ENCODE results near the gene ACSL1.
"Not testable (repeated sequence)": the region's sequence is repeated elsewhere in the genome, so short reads cannot be mapped to it uniquely, and the experiment has no call there.

The ACSL1 gene

GRCh38 chr4:184785813-184786212 is 40.0 kb downstream of the ACSL1 start:
- no peak for DNase-seq

- no peak for DNase-seq
Observed at GRCh38 chr4:184784628-184785257, 41.0 kb downstream of the ACSL1 start.

- no peak for DNase-seq
Observed at GRCh38 chr4:184782731-184783373, 42.9 kb downstream of the ACSL1 start.

DNA sequence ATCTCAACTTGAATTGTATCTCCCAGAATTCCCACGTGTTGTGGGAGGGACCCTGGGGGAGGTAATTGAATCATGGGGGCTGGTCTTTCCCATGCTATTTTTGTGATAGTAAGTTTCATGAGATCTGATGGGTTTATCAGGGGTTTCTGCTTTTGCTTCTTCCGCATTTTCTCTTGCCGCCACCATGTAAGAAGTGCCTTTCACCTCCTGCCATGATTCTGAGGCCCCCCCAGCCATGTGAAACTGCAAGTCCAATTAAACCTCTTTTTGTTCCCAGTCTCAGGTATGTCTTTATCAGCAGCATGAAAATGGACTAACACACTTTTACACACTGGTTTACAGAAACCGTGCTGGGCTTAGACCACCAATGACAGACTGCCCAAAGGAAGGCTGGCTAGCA is 46.6 kb downstream of the ACSL1 start:
- DNase-seq, result not testable (repeated sequence)

GRCh38 chr4:184778325-184778724 is 47.4 kb downstream of the ACSL1 start:
- no peak for DNase-seq

- DNase-seq, result no peak
Observed at GRCh38 chr4:184776821-184777220, 48.9 kb downstream of the ACSL1 start.

DNA sequence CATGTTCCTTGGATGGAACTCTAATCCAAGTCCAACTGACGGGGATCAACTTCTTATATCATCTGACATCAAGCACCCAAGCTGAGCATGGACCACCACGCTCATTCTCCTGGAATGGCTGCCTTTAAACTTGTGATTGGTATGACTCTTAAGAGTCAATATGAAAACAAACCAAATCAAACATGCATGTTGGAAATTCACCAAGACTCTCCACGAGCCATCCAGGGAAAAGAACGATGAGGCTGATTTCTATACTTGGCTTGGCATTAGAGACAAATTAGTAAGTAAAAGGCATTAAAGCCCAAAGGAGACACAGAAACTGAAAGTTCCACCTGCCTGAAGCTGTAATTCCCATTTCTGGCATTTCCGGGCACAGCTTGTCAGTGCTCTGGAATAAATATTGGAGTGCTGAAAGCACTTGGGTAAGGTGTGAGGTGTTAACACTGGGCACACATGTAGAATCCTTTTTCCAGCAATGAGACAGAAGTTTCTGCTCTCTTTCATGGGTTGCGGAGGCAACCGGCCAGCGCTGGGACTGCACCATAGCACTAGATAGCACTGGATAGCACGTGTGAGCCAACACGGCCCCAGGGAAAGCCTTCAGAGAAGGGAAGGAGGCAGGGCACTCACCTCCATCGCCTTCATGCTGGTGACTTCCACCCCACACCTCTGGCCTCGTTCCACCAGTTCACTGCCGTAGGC is 49.8 kb downstream of the ACSL1 start:
- DNase-seq, result no peak

- DNase-seq, result no peak
Observed at GRCh38 chr4:184774152-184774551, 51.6 kb downstream of the ACSL1 start.

GRCh38 chr4:184771416-184771815 is 54.4 kb downstream of the ACSL1 start:
- DNase-seq, result no peak

DNA sequence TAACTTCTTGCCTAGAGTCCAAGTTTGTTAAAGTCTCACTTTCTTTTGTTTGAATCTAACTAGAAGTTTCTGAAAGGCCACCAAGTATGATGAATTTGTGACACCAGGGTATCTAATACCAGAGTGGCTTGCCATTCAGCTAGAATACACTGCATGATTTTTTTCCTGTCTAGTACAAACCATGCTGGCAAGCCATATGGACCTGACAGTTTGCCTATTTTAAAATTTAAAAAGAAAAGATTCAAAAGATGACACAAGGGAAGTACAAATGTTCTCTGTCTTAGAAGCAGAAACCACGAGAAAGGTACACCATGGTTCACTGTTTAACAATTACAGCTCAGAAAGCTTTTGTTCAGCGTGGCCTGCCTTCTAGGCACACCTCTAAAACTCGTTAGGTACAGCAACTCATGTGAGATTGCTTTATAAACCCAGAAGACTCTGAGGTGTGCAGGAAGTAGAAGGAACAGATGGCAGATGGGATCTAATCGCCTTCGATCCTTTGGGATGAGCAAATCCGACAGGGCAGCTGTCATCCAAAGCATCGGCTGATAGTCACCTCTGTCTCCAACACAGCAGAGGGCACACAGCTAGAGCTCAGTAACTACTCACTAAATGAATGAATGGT is 56.5 kb downstream of the ACSL1 start:
- no peak for DNase-seq

DNA sequence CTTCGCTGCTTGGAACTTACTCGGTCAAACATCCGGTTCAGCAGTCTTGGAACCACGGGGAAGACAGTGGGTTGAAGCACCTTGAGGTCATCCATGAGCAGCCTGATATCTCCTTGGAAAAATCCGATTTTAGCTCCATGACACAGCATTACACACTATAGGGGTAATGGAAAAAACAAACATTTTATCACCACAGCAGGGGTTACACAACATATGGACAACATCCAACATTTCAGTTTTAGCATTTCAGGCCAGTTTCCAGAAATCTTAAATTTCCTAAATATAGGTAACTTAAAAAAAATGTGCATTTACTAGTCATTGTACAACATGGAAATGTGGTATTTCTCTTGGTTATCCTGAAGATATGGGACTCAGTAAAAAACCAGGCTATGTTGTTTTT is 57.5 kb downstream of the ACSL1 start:
- no peak for DNase-seq

DNA sequence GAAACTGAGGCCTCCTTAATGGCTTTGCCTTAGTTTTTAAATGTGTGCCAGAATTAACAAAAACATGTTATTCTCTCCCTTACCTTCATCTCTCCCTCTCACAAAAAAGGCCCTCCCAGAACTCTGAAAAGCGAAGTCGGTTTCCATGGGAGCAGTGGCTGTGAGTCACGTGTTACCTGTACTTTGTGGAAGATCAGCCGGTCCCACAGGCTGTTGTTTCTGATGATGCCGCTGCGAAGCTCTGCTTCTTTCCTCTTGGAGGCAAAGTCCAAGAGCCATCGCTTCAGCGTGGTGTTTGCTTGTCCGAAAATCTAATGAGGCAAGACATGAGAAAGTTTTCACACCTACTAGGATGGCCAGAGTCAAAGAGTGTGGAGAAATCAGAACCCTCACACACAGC is 59.3 kb downstream of the ACSL1 start:
- DNase-seq, result no peak

DNA sequence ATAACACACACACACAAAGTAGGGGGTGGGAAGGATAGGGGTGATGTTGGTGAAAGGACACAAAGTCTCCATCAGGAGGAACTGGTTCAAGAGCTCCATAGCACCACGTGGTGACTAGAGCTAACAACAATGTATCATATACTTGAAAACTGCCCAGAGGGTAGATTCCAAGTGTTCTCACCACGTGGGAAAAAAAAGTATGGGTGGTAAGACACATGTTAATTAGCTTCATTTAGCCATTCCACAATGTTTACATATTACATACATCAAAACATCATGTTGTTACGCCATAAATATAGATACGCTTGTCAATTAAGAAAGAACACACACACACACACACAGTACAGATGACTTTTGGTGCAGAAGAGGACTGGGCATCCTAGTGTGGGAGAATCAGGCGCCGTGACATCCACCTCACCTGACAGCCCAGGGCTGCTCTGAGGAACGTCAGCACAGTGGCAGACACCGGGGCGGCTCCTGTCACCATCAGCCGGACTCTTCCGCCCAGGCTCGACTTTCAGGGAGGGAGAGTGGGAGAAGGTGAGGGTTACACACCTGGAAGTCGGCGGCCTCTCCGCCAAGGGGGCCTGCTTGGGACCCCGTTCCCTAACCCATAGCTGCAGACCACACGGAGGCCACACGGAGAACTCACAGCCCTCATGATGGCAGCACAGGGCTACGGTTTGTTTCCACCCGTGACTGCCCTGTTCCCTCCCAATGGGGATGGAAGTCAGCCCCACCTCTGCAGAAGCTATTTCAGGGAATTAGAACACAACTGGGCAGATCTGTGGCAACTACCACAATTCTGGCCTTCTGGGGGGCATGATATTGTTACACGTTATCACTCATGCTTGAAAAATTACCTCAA is 60.1 kb downstream of the ACSL1 start:
- no peak for DNase-seq

DNA sequence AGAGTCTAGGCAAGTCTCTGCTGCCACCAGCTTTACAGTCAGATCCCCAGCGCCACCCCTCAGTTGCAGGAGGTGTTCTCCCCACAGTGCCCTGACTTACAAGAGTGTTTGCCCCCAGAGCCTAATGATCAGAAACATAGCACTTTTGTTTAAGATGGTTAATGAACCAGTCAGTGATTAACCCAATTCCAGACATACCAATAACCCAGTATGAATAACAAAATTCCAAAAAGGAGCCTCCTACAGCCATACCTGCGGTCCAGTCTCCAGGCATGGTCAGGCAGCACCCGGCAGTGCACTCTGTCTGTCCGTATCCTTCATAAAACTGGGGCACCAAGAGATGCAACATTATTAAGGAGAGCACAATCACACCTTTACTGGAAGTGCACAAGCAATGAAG is 61.2 kb downstream of the ACSL1 start:
- DNase-seq, result no peak

DNA sequence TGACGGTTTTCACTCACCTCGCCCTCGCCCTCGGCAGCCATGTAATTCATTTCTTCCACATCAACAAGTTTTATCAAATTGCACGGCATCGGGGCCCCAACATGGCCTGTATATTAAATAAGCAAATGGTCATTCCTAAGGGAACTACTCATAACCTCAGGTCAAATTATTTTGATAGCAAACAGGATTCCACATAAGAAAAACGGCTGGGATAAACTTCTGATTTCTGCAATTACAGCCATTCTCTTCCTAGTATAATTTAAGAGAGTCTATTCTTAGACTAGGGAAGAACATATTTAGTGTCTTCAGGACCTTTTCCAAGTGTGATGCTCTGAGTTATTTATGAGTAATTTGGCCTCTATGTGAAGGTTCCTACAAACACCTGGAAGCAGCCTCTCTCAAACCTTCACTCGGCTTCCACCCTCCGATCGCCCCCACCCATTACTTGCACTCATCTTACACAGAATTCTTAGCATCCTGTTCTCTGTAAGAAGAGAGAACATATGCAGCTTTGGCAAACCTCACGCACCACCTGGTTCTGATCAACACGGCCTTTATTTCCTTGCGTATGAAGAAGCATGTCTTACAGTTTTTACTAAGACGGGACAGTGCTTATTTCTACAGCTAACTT is 62.5 kb downstream of the ACSL1 start:
- DNase-seq, result no peak

GRCh38 chr4:184762100-184762499 is 63.7 kb downstream of the ACSL1 start:
- DNase-seq, result no peak

DNA sequence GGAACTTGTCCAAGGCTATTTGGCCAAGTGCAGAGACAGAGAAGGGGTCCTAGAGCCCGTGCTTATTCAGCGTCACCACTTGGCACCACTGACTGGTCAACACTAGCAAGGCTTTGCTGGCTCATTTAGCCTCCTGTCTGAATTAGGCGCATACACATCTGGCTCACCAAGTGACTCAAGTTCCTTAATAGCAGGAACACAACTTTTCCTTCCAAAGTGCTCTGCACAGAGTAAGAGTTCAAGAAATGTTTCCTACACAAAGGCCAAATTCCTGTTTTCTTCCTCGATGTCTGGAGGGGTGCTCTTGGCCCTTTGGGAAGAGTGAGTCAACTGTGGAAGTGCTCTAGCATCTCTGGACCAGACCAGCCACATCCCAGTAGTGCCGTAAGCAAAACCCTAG is 65.1 kb downstream of the ACSL1 start:
- DNase-seq, result no peak

- DNase-seq, result no peak
Observed at GRCh38 chr4:184757810-184758209, 68.0 kb downstream of the ACSL1 start.

DNA sequence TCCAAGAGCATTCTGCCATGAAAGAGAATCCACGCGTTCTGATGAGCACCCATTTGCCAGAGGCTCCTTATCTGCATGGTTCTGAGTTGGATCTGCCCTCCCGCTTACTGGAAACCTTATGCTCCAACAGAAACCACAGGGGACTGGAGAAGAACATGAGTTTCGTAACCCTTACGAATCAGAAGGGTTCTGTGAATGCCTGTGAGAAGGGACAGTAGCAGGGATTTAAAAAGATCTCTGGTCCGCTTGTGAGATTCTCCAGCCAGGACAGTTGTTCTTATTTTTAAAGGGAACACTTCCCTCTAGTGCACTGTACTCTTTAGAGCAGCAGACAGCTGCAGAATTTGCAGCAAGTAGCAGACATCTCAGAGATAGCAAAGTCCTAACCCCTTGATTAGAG is 69.4 kb downstream of the ACSL1 start:
- no peak for DNase-seq

DNA sequence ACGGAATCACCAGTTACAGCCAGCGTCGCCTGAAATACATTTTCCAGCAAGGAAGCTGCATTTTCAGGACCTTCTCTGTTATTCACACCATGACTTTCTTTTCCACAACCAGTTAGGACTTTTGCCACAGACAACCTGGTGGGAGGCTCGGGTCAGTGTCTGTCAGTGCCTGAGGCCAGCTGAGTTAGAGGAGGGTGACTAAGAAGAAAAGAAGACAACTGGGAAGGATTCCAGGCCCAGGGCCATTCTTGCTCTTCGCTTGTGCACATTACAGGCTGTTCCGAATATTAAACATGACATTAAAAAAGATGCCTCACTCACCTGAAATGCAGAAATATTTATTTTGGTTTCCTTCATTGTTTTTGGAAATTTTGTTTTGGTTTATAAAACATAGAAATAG is 70.5 kb downstream of the ACSL1 start:
- no peak for DNase-seq

- no peak for DNase-seq
Observed at GRCh38 chr4:184752496-184753275, 73.1 kb downstream of the ACSL1 start.

- no peak for DNase-seq
Observed at GRCh38 chr4:184751585-184751956, 74.2 kb downstream of the ACSL1 start.
